Measurements from ENCODE around the gene HEATR9.

- TF ChIP-seq CTCF (IDR thresholded peaks at IDR 0.05) (no peak), POLR2A (IDR thresholded peaks at IDR 0.05) (no peak)
Measured at GRCh38 chr17:35875800-35876139, 7.1 kb upstream of the HEATR9 start.

Data from gastroesophageal sphincter (tissue), 3 donors.